ENCODE results near the gene ADIPOQ.
"Not testable (repeated sequence)": the region's sequence is repeated elsewhere in the genome, so short reads cannot be mapped to it uniquely, and the experiment has no call there.

ADIPOQ gene

GRCh38 chr3:186842426-186843038 lies at the start of gene ADIPOQ:
Gene ADIPOQ (plus strand): TSS chr3:186842710. CDS start chr3:186853059, 10,349 bp downstream.
- no peak for DNase-seq

- DNase-seq = no peak
Measured at GRCh38 chr3:186798239-186798874, 44.2 kb upstream of the ADIPOQ start.

- no peak for DNase-seq
Measured at GRCh38 chr3:186800285-186800684, 42.2 kb upstream of the ADIPOQ start.

GRCh38 chr3:186802701-186803100 lies 39.8 kb upstream of the ADIPOQ start:
- no peak for DNase-seq

- DNase-seq = not testable (repeated sequence)
Measured at GRCh38 chr3:186803447-186803846, 39.1 kb upstream of the ADIPOQ start.

GRCh38 chr3:186806089-186807055 lies 36.1 kb upstream of the ADIPOQ start, which contains the start of gene RFC4:
Gene RFC4 (minus strand): TSS chr3:186806482. CDS start chr3:186804713, 1,769 bp downstream.
- DNase-seq = peak; percentile 75

GRCh38 chr3:186807231-186807630 lies 35.3 kb upstream of the ADIPOQ start:
- peak; percentile 28 for DNase-seq

- DNase-seq = no peak
Measured at GRCh38 chr3:186810336-186810996, 32.0 kb upstream of the ADIPOQ start.

GRCh38 chr3:186811313-186811712 lies 31.2 kb upstream of the ADIPOQ start:
- DNase-seq = not testable (repeated sequence)

GRCh38 chr3:186814100-186814499 lies 28.4 kb upstream of the ADIPOQ start:
- no peak for DNase-seq

GRCh38 chr3:186815435-186815834 lies 27.1 kb upstream of the ADIPOQ start:
- DNase-seq = no peak

GRCh38 chr3:186818516-186818915 lies 24.0 kb upstream of the ADIPOQ start:
- no peak for DNase-seq

- no peak for DNase-seq
Measured at GRCh38 chr3:186818956-186819355, 23.6 kb upstream of the ADIPOQ start.

- peak; percentile 43 for DNase-seq
Measured at GRCh38 chr3:186821429-186822387, 20.8 kb upstream of the ADIPOQ start.

GRCh38 chr3:186822388-186822759 lies 20.1 kb upstream of the ADIPOQ start:
- not testable (repeated sequence) for DNase-seq

- no peak for DNase-seq
Measured at GRCh38 chr3:186823386-186823785, 19.1 kb upstream of the ADIPOQ start.

GRCh38 chr3:186824430-186825139 lies 17.9 kb upstream of the ADIPOQ start:
- no peak for DNase-seq

GRCh38 chr3:186825294-186825821 lies 17.2 kb upstream of the ADIPOQ start:
- no peak for DNase-seq

- DNase-seq = no peak
Measured at GRCh38 chr3:186825872-186826409, 16.6 kb upstream of the ADIPOQ start.

GRCh38 chr3:186826410-186826975 lies 16.0 kb upstream of the ADIPOQ start:
- DNase-seq = no peak
